Smooth muscle cell (in vitro differentiated cells): ENCODE data around the gene CT45A1. TPM values are rescaled to one million over a fixed set of nuclear protein-coding genes. Genes with fewer than 3 reads are reported as not detected.
"Not testable (repeated sequence)": the region's sequence is repeated elsewhere in the genome, so short reads cannot be mapped to it uniquely, and the experiment has no call there.

Experiments
- DNase-seq: peaks from one replicate; lab custom pipeline; 2025; ENCODE audit not compliant: unreplicated experiment; lab: John Stamatoyannopoulos, UW
- H2AFZ ChIP-seq: fragments of 200-600 bp; sonication (generic); 2 replicates; pipeline ENCODE4 v1.6.0; 2016; ENCODE audit warnings: antibody characterized with exemption, low read depth, mild to moderate bottlenecking
- H3F3A ChIP-seq: fragments of 200-600 bp; sonication (generic); 2 replicates; pipeline ENCODE4 v1.6.0; 2017; ENCODE audit warnings: antibody characterized with exemption, low read depth
- H3K27ac ChIP-seq: fragments of 200-600 bp; sonication (generic); 2 replicates; pipeline ENCODE4 v1.5.1; 2016; ENCODE audit warnings: low read depth, mild to moderate bottlenecking
- H3K27me3 ChIP-seq: fragments of 200-600 bp; sonication (generic); 2 replicates; pipeline ENCODE4 v1.6.1; 2016; ENCODE audit warnings: low read depth, mild to moderate bottlenecking
- H3K36me3 ChIP-seq: fragments of 200-600 bp; sonication (generic); 2 replicates; pipeline ENCODE4 v1.5.1; 2016; ENCODE audit warnings: low read depth
- H3K4me1 ChIP-seq: fragments of 200-600 bp; sonication (generic); 2 replicates; pipeline ENCODE4 v1.5.1; 2016; ENCODE audit warnings: low read depth
- H3K4me2 ChIP-seq: fragments of 200-600 bp; sonication (generic); 2 replicates; pipeline ENCODE4 v1.6.0; 2016; ENCODE audit warnings: mild to moderate bottlenecking
- H3K4me3 ChIP-seq: fragments of 200-600 bp; sonication (generic); 2 replicates; pipeline ENCODE4 v1.5.1; 2016; ENCODE audit warnings: mild to moderate bottlenecking
- H3K79me2 ChIP-seq: fragments of 200-600 bp; sonication (generic); 2 replicates; pipeline ENCODE4 v1.6.0; 2016; ENCODE audit warnings: low read depth, mild to moderate bottlenecking
- H3K9ac ChIP-seq: fragments of 200-600 bp; sonication (generic); 2 replicates; pipeline ENCODE4 v1.6.0; 2016; ENCODE audit warnings: low read depth
- H3K9me3 ChIP-seq: fragments of 200-600 bp; sonication (generic); replicated peaks from 2 replicates; pipeline ENCODE4 v1.5.1; 2016; ENCODE audit warnings: low read depth
- H4K20me1 ChIP-seq: fragments of 200-600 bp; sonication (generic); 2 replicates; pipeline ENCODE4 v1.6.0; 2016; ENCODE audit warnings: low read depth
- CTCF ChIP-seq: fragments of 200-600 bp; sonication (generic); IDR thresholded peaks from 2 replicates; pipeline ENCODE4 v1.5.1; 2017; ENCODE audit warnings: borderline replicate concordance, mild to moderate bottlenecking, antibody characterized with exemption; ENCODE audit not compliant: insufficient read depth, poor library complexity, severe bottlenecking
- WGBS: methylation state at CpG from one replicate; pipeline ENCODE4 v1.1.7; 2016; ENCODE audit warnings: low lambda C conversion rate; 5-methylcytosine and 5-hydroxymethylcytosine counted together
- polyA plus RNA-seq: library from polyadenylated mRNA; unstranded; fragments of >200 nt; fragmentation: Nextera tagmentation; extraction: Ambion mirVana; gene quantifications from 2 replicates; pipeline ENCODE4 v1.2.1, GENCODE V29; 2016
- total RNA-seq: library from RNA; depleted of rRNA; stranded (reverse); fragments of >200 nt; gene quantifications from 2 replicates; pipeline ENCODE4 v1.2.3, GENCODE V29; 2014

Gene CT45A1
- total RNA-seq (not detected in 2 replicates), polyA plus RNA-seq (not detected in 2 replicates)

- WGBS: 86% methylated on average over 8 of the region's 15 CpGs
- H3K4me1 ChIP-seq, H4K20me1 ChIP-seq: not testable (repeated sequence)
Measured at GRCh38 chrX:135713183-135713689, at the start of gene CT45A1. CT45A1 (plus strand) TSS chrX:135713639; CDS start chrX:135718941, 5,302 bp downstream.

GRCh38 chrX:135672979-135673378, 40.5 kb upstream of the CT45A1 start:
- H3K4me3 ChIP-seq: not testable (repeated sequence)

More at GRCh38 chrX:135713183-135713689, at the start of gene CT45A1:
- H3K36me3 ChIP-seq, H2AFZ ChIP-seq, H3K9me3 ChIP-seq, H3K4me2 ChIP-seq, H3K79me2 ChIP-seq, H3F3A ChIP-seq, H3K27me3 ChIP-seq, DNase-seq, H3K4me3 ChIP-seq, H3K9ac ChIP-seq, H3K27ac ChIP-seq: not testable (repeated sequence)

GRCh38 chrX:135688137-135688536, 25.3 kb upstream of the CT45A1 start:
- no peaks in the 10 kb centered on the region for H3K4me1 ChIP-seq
- H2AFZ ChIP-seq: no peak overlapping the region
- H3K36me3 ChIP-seq: no peaks in the 10 kb centered on the region
- no peak overlapping the region for H3K27ac ChIP-seq
- no peak overlapping the region for H3K9ac ChIP-seq
- H4K20me1 ChIP-seq: no peaks in the 10 kb centered on the region
- no peaks in the 10 kb centered on the region for H3K79me2 ChIP-seq
- H3K27me3 ChIP-seq: no peaks in the 10 kb centered on the region
- no peak overlapping the region for H3K4me3 ChIP-seq
- no peak overlapping the region for H3K4me2 ChIP-seq
- no peak for DNase-seq
- no peaks in the 10 kb centered on the region for H3F3A ChIP-seq
- no peak for TF ChIP-seq CTCF
- WGBS: 56% methylated on average over 16 of the region's 16 CpGs
- H3K9me3 ChIP-seq: peaks cover 2% of the 10 kb centered on the region

More at GRCh38 chrX:135672979-135673378, 40.5 kb upstream of the CT45A1 start:
- not testable (repeated sequence) for H3K4me1 ChIP-seq, H3K36me3 ChIP-seq, H3K9ac ChIP-seq, DNase-seq, H4K20me1 ChIP-seq, H3F3A ChIP-seq, H3K27me3 ChIP-seq, H2AFZ ChIP-seq, H3K9me3 ChIP-seq, H3K4me2 ChIP-seq, H3K79me2 ChIP-seq, H3K27ac ChIP-seq

- no peak overlapping the region for H3K9ac ChIP-seq
- no peak overlapping the region for H3K4me2 ChIP-seq
- no peaks in the 10 kb centered on the region for H3K27me3 ChIP-seq
- 57% methylated on average over 3 of the region's 3 CpGs for WGBS
- H3K4me3 ChIP-seq: no peak overlapping the region
- no peaks in the 10 kb centered on the region for H3F3A ChIP-seq
- no peaks in the 10 kb centered on the region for H3K9me3 ChIP-seq
- no peak overlapping the region for H2AFZ ChIP-seq
- no peak overlapping the region for H3K27ac ChIP-seq
- TF ChIP-seq CTCF: no peak
- no peak for DNase-seq
- no peaks in the 10 kb centered on the region for H3K36me3 ChIP-seq
- H3K4me1 ChIP-seq: no peaks in the 10 kb centered on the region
- H3K79me2 ChIP-seq: no peaks in the 10 kb centered on the region
- no peaks in the 10 kb centered on the region for H4K20me1 ChIP-seq
Measured at GRCh38 chrX:135695471-135695870, 18.0 kb upstream of the CT45A1 start.

GRCh38 chrX:135697601-135698000, 15.8 kb upstream of the CT45A1 start:
- no peak overlapping the region for H3K9ac ChIP-seq
- H3K4me1 ChIP-seq: no peaks in the 10 kb centered on the region
- TF ChIP-seq CTCF: no peak
- H3K27me3 ChIP-seq: no peaks in the 10 kb centered on the region
- H3K4me2 ChIP-seq: no peak overlapping the region
- H3K4me3 ChIP-seq: no peak overlapping the region
- no peak for DNase-seq
- no peak overlapping the region for H2AFZ ChIP-seq
- no peaks in the 10 kb centered on the region for H3K79me2 ChIP-seq
- no peaks in the 10 kb centered on the region for H3F3A ChIP-seq
- H3K9me3 ChIP-seq: no peaks in the 10 kb centered on the region
- no peak overlapping the region for H3K27ac ChIP-seq
- H4K20me1 ChIP-seq: no peaks in the 10 kb centered on the region
- H3K36me3 ChIP-seq: no peaks in the 10 kb centered on the region
